ENCODE results near the gene CCDC194.

Gene CCDC194

DNA sequence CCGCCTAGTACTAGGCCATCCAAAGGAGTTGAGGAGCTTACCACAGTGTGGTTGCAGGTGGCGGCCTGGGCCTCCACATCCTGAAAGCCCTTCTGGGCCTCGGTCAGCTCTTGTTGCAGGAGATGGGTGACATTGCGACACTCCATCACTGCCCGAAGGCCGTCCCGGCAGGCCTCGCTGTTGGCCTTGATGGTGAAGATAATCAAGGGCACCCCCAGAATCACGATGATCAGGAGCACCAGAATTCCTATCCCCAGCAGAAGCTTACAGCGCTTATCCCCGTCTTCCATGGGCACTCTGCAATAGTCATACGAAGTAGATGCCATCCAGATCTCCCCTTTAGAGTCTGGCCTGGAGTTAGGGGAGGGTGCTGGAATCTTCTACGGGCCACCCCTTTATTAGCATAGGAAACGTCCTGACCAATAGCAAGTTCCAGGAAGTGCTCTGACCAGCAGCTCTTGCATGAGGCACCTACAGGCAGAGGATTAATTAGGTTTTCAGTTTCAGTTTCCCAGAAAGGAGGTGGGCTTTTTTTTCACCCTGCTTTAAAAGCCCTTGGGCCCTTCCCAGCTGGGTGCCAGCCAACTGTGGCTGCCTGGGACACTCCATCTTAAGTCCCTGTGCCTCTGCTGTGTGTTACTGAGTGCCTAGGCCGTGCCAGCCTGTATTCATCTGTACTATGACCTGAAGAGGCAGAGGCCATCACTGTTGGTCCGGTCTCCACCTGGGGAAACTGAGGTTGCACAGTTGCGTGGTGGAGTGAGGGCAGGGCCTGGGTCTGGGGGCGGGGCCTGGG lies 11.5 kb upstream of the CCDC194 start, which contains the start of gene BST2:
Gene BST2, minus strand, starts transcription at position 381 of the 796 bp plus-strand sequence. Its CDS starts 55 bp downstream, at position 326.
- no peak for DNase-seq (ENCODE audit: low read depth)

- no peak for DNase-seq (ENCODE audit: low read depth)
Observed at GRCh38 chr19:17404621-17405249, 10.7 kb upstream of the CCDC194 start.

DNA sequence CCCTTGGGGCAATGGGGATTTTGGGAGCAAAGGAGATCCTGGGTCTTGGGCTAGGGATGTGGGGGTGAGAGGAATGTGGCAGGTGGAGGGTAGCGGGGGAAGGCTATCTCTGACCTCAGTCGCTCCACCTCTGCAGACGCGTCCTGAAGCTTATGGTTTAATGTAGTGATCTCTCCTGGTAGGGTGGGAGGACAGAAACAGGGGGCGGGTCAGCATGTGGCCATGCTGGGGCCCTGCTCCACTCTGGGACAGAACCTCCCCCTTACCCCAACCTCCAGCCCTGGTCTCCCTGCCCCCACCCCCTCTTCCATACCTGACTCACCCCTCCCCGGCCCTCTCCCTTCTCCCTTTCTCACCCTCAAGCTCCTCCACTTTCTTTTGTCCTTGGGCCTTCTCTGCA lies 10.0 kb upstream of the CCDC194 start:
- DNase-seq (ENCODE audit: low read depth) = no peak

DNA sequence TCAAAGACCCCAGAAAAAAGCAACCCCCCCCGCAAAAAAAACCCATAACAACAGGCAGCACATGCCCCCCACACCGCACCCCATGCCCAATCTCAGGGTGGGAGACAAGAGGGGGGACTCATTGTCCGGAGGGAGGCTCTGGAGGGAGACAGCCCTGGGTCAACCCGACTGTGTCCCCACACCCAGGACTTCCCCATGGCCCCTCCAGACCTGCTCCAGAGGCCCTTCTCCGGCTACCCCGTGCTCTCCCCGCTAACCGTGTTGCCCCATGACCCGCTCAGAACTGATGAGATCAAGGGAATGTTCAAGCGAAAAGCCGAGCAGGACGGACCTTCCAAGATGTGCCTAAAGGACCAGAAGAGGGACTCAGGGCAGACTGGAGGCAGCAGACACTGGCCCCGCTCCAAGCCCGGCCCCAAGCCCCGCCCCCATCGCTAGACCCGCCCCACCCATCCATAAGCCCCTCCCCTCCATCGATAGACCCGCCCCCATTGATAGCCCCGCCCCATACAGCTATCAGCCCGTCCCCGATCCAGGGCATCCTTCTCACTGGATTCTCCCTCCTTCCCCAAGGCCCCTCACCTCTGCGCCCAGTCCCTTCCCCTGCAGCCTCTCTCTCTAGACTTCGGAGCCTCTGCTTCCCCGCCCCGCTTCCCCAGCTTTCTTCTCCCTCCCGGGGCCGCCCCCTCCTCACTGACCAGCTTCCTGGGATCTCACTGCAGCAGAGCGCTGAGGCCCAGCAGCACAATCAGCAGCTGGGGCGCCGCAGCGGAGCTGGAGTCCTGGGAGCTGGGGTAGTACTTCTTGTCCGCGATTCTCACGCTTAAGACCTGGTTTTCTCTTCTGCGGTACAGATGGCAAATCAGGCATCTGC lies 9.2 kb upstream of the CCDC194 start:
- DNase-seq (ENCODE audit: low read depth) = no peak

- no peak for DNase-seq (ENCODE audit: low read depth)
Observed at GRCh38 chr19:17401628-17402027, 7.6 kb upstream of the CCDC194 start.

DNA sequence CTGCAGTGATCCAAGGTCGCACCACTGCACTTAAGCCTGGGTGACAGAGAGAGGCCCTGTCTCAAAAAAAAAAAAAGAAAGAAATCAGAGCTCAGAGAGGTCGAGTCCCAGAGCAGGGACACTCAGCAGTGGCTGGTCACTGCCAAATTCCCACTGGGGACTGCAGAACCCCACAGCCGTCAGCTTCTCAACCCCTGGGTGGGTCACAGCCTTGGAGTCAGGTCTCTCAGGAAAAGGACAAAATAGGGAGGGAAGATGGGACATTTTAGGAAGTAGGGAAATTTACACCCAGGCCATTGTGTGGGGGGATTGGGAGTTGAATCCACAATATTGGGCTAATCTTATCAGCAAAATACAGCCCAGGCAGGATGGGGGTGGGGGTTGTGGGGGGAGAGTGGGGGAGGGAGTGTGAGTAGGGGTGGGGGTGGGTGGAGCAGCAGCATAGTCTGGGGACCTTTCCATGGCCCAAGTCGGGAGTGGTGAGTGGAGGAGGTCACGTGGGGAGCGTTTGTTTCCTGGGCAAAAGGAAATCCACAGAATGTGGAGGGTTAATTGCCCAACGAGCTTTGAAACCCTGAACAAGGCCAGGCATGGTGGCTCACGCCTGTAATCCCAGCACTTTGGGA lies 5.0 kb upstream of the CCDC194 start:
- DNase-seq (ENCODE audit: low read depth) = no peak

GRCh38 chr19:17394891-17395415 lies 957 bp upstream of the CCDC194 start:
- no peak for DNase-seq (ENCODE audit: low read depth)

DNA sequence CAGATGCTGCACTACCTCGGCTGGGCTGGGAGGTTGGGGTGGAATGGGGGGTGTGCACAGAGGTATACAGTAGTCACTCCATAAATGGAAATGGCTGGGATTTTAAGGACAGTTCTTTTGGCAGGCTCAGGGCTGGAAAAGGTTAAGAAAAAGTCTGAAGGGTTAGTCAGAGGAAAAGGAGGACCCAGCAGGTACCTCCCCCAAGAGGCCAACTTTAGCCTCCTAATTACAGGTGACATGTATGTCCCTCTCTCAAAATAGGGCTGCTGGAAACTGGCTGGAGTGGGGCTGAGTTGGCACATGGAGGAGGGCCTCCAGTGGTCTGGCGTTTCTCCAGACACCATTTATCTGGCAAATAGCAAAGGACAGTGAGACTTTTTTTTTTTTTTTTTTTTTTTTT lies 994 bp downstream of the CCDC194 start:
- no peak for DNase-seq (ENCODE audit: low read depth)

DNA sequence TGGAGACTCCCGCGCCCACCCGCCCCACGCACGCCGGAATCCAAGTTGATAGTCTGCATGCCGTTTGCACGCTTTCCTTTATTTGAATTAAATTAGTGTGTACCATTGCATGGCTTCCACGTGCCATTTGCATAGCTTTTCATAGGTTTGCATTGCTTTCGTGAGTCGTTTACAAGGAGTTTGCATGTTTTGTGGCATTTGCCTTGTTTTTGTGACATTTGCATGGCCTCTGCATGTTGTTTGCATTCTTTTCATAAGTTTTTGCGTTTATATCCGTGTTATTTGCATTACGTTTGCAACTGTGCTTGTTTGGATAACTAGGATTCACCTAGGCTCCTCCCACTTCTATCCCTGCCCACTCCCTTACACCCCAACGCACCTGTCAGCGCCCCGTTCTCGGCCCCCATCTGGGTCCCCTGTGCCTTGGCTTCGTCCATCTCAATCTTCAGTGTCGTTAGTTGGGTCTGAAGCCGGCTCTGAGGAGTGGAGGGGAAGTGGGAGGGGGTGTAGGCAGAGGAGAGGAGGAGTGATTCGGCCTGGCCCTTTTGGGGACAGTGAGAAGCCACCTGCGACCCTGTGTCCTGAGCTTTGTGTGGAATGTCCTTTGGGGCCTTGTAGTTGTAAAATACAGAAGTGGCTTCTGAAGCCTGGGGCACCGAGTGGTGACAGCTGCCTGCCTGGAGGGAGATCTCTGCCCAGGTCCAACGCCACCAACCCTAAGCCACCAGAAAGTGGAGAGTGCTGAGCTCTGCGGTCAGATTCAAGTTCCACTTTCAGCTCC lies 2.4 kb downstream of the CCDC194 start:
- DNase-seq (ENCODE audit: low read depth) = no peak

DNA sequence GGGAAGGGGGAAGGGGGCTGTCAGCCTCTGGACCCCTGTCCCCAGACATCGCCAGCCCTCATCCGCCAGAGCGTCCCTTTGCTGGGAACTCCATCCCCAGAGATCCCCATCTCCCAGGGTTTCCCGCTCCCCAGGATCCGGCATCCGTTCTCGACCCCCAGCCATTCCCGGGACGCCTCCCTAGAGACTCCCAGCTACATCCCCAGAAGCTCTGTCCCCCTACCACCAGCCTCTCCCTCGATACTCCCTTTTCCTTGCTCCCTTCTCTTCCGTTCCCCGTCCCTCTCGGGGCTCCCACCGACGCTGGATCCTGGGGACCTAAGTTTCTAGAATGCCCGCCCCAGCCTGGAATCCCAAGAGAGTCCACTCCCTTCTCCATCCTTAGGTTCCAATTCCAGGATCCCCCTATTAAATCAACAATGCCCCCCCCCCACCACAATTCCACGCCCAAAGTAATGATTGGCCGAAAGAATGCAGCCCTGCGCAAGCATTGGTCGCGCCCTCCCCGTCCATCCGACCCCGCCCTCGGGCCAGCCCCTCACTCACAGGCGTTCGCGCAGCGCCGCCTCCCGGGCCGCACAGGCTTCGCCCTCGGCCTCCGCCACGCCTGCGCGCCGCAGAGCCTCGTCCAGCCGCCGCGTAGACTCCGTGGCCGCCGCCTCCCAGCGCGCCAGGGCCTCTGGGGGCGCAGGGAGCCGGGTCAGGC lies 3.2 kb downstream of the CCDC194 start:
- peak; percentile 84 for DNase-seq (ENCODE audit: low read depth)

- DNase-seq (ENCODE audit: low read depth) = no peak
Observed at GRCh38 chr19:17389957-17390664, 3.9 kb downstream of the CCDC194 start.

- no peak for DNase-seq (ENCODE audit: low read depth)
Observed at GRCh38 chr19:17389288-17389687, 4.7 kb downstream of the CCDC194 start.

DNA sequence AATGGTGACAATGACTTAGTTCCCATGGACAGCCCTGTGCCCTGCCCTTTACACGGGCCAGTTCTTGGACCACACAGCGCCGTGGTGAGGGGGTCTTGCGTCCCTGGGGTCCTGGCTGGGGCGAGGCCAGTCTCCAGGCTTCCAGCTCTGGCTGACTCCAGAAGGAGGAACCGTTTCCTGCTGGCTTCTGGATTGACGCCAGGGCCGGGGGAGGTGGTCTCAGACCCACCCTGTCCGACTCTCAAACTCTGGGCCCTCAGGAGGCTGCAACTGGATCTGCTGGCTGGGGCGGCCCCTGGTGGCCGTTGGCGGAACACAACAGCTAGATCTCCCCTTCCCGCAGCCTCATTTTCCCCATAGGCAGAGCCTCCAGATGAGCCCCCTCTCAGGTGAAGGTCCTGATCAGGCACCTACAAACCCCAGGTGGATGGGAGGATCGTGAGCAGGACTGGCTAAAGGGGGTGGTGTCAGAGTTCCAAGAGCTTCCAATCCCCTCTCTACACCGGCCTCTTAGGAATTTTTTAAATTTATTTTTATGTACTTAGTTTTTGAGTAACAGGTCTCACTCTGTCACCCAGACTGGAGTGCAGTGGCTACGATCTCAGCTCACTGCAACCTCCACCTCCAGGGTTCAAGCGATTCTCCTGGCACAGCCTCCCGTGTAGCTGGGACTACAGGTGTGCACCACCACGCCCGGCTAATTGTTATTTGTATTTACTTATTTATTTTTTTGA lies 8.0 kb downstream of the CCDC194 start:
- peak; percentile 35 for DNase-seq (ENCODE audit: low read depth)

- no peak for DNase-seq (ENCODE audit: low read depth)
Observed at GRCh38 chr19:17380426-17381138, 13.4 kb downstream of the CCDC194 start.

DNA sequence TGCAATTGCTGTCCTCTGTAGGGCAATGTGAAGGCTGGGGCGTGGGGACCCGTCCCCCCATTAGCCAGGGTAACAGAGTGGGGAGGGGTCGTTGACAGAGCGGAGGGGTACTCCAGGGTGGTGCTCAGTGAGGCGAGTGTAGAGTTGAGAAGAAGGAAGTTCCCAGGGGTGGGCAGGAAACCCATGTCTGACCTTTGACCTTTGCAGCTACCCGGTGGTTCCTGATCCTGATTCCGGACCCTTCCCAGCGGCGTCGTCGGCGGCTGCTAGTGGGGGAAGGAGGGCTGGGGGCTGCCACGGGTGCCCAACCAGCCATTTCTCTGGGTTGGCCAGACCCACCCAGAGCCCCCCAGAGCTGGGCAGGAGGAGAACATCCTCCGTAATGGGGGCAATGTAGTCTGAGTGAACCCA lies 14.8 kb downstream of the CCDC194 start:
- no peak for DNase-seq (ENCODE audit: low read depth)

GRCh38 chr19:17378271-17378670 lies 15.7 kb downstream of the CCDC194 start:
- DNase-seq (ENCODE audit: low read depth) = no peak

GRCh38 chr19:17376935-17377600 lies 16.9 kb downstream of the CCDC194 start, which contains the start of gene PLVAP:
TSS of gene PLVAP (minus strand) at chr19:17377342. CDS start at chr19:17377288, 54 bp downstream.
- no peak for DNase-seq (ENCODE audit: low read depth)

All from activated T-helper 1 cell treated with Interleukin-2 at 50 U/mL for 16 hours (primary cell).